ENCODE measurements around the gene NDUFS4.

The NDUFS4 gene

GRCh38 chr5:53578854-53579253 is 18.4 kb downstream of the NDUFS4 start:
- no peaks in the 10 kb centered on the region for H3K9me2 ChIP-seq (replicated peaks; ENCODE audit: insufficient read depth, low read length)
- no peaks in the 10 kb centered on the region for H3K27me3 ChIP-seq (ENCODE audit: low read length)
- peaks cover 16% of the 10 kb centered on the region; the same call in 1 of the 2 replicates for H4K20me1 ChIP-seq (ENCODE audit: low read depth, low read length)
- H3K4me2 ChIP-seq (ENCODE audit: low read depth, low read length, poor library complexity, severe bottlenecking): no peak overlapping the region
- 0 out of 2 replicates have a peak, but pooled peaks cover 2% of the 10 kb centered on the region for H3K36me3 ChIP-seq (ENCODE audit: low read length)
- H3K9me3 ChIP-seq (ENCODE audit: insufficient read depth, low read length): no peaks in the 10 kb centered on the region
- no peak overlapping the region for H3K4me3 ChIP-seq (ENCODE audit: insufficient read depth, low read length, poor library complexity, severe bottlenecking)
- H3F3A ChIP-seq (ENCODE audit: insufficient read depth): no peaks in the 10 kb centered on the region
- TF ChIP-seq EZH2phosphoT487 (conservative IDR thresholded peaks at IDR 0.05; ENCODE audit: low read length) (no peak), CTCF (IDR thresholded peaks at IDR 0.05; ENCODE audit: insufficient read depth, low read length, poor library complexity, severe bottlenecking) (no peak)
- H3K79me2 ChIP-seq (ENCODE audit: insufficient read depth, low read length): peaks cover 93% of the 10 kb centered on the region
- H2AFZ ChIP-seq (ENCODE audit: low read depth, low read length, severe bottlenecking): no peak overlapping the region
- H3K27ac ChIP-seq (ENCODE audit: low read depth, low read length): no peak overlapping the region
- no peak overlapping the region for H3K9ac ChIP-seq (ENCODE audit: low read length)

GRCh38 chr5:53580547-53580946 is 20.1 kb downstream of the NDUFS4 start:
- no peak for TF ChIP-seq CTCF (IDR thresholded peaks at IDR 0.05; ENCODE audit: insufficient read depth, low read length, poor library complexity, severe bottlenecking)
- TF ChIP-seq EZH2phosphoT487 (conservative IDR thresholded peaks at IDR 0.05; ENCODE audit: low read length): no peak
- no peak overlapping the region for H3K9ac ChIP-seq (ENCODE audit: low read length)
- H3K9me2 ChIP-seq (replicated peaks; ENCODE audit: insufficient read depth, low read length): no peaks in the 10 kb centered on the region
- no peaks in the 10 kb centered on the region for H3F3A ChIP-seq (ENCODE audit: insufficient read depth)
- no peak overlapping the region for H3K4me2 ChIP-seq (ENCODE audit: low read depth, low read length, poor library complexity, severe bottlenecking)
- no peak overlapping the region for H3K27ac ChIP-seq (ENCODE audit: low read depth, low read length)
- H2AFZ ChIP-seq (ENCODE audit: low read depth, low read length, severe bottlenecking): no peak overlapping the region
- H3K36me3 ChIP-seq (ENCODE audit: low read length): 0 out of 2 replicates have a peak, but pooled peaks cover 2% of the 10 kb centered on the region
- H3K79me2 ChIP-seq (ENCODE audit: insufficient read depth, low read length): peaks cover 91% of the 10 kb centered on the region
- no peaks in the 10 kb centered on the region for H3K27me3 ChIP-seq (ENCODE audit: low read length)
- no peak overlapping the region for H3K4me3 ChIP-seq (ENCODE audit: insufficient read depth, low read length, poor library complexity, severe bottlenecking)
- peaks cover 16% of the 10 kb centered on the region; the same call in 1 of the 2 replicates for H4K20me1 ChIP-seq (ENCODE audit: low read depth, low read length)
- no peaks in the 10 kb centered on the region for H3K9me3 ChIP-seq (ENCODE audit: insufficient read depth, low read length)

GRCh38 chr5:53582225-53582624 is 21.8 kb downstream of the NDUFS4 start:
- H3K4me2 ChIP-seq (ENCODE audit: low read depth, low read length, poor library complexity, severe bottlenecking): no peak overlapping the region
- H3K9ac ChIP-seq (ENCODE audit: low read length): no peak overlapping the region
- no peak overlapping the region for H3K27ac ChIP-seq (ENCODE audit: low read depth, low read length)
- H2AFZ ChIP-seq (ENCODE audit: low read depth, low read length, severe bottlenecking): no peak overlapping the region
- H3K79me2 ChIP-seq (ENCODE audit: insufficient read depth, low read length): peaks cover 77% of the 10 kb centered on the region
- H4K20me1 ChIP-seq (ENCODE audit: low read depth, low read length): peaks cover 11% of the 10 kb centered on the region; the same call in 1 of the 2 replicates
- no peaks in the 10 kb centered on the region for H3K27me3 ChIP-seq (ENCODE audit: low read length)
- no peaks in the 10 kb centered on the region for H3F3A ChIP-seq (ENCODE audit: insufficient read depth)
- TF ChIP-seq CTCF (IDR thresholded peaks at IDR 0.05; ENCODE audit: insufficient read depth, low read length, poor library complexity, severe bottlenecking) (no peak), EZH2phosphoT487 (conservative IDR thresholded peaks at IDR 0.05; ENCODE audit: low read length) (no peak)
- H3K9me2 ChIP-seq (replicated peaks; ENCODE audit: insufficient read depth, low read length): no peaks in the 10 kb centered on the region
- no peak overlapping the region for H3K4me3 ChIP-seq (ENCODE audit: insufficient read depth, low read length, poor library complexity, severe bottlenecking)
- no peaks in the 10 kb centered on the region for H3K9me3 ChIP-seq (ENCODE audit: insufficient read depth, low read length)
- 0 out of 2 replicates have a peak, but pooled peaks cover 2% of the 10 kb centered on the region for H3K36me3 ChIP-seq (ENCODE audit: low read length)
